ENCODE data around the gene RPL36.

RPL36 gene

DNA sequence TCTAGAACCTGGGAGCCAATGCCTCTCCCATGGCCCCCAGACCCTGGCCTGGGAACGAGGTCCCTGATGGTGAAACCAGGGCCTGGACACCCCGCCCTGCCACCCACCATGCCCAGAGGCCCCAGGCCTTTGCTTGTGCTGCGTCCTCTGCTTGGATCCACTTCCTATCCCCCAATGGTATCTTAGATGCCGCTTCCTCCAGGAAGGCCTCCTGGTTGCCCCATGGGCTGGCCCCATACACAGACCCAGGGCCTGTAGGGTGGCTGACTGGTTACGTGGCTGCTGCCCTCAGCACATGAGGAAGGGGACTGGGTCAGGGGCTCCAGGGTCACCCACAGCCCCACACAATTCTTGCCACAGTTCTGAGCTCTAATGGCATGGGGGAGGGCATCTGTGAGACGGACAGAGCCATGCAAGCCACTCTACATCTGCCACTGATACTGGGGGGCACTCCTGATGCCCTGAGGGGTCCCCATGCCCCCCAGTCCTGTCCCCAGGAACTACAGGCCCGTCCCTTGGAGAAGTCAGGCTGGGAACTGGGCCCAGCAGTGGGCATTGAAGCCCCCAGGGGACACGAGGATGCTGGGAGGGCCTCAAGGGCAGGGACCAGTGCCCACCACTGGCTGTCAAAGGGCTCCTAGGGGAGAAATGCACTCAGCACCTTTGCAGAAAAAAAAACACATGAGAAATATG lies 5.0 kb downstream of the RPL36 start:
- no peak overlapping the region for H3K4me3 ChIP-seq (ENCODE audit: low read length)
- TF ChIP-seq, protein P1, sequence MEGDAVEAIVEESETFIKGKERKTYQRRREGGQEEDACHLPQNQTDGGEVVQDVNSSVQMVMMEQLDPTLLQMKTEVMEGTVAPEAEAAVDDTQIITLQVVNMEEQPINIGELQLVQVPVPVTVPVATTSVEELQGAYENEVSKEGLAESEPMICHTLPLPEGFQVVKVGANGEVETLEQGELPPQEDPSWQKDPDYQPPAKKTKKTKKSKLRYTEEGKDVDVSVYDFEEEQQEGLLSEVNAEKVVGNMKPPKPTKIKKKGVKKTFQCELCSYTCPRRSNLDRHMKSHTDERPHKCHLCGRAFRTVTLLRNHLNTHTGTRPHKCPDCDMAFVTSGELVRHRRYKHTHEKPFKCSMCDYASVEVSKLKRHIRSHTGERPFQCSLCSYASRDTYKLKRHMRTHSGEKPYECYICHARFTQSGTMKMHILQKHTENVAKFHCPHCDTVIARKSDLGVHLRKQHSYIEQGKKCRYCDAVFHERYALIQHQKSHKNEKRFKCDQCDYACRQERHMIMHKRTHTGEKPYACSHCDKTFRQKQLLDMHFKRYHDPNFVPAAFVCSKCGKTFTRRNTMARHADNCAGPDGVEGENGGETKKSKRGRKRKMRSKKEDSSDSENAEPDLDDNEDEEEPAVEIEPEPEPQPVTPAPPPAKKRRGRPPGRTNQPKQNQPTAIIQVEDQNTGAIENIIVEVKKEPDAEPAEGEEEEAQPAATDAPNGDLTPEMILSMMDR (conservative IDR thresholded peaks at IDR 0.05; ENCODE audit: low read length) = no peak
- DNase-seq (ENCODE audit: low read depth) = no peak

DNA sequence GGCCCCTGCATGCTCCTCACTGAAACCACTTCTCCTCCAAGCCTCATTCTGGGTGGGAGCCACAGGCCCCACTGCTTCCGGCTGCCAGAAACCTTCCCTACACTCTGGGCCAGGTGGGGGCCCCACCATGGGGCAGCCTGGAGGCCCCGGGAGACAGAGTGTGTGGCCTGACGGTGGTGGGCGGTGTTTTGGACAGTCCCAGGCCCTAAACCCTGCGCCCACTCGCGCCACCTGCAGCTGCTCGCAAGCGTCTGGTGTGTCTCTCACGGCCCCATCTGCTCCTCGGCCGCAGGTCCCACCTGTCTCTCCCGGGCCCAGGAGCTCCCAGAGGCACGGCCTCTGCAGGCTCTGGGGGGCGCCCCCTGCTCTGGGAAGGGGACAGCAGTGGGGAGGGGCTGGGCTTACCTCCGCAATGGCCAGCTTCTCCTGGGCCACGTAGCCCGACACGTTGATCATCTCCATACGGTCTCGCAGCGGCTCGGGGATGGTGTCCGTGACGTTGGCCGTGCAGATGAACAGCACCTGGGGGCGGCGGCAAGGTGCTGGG lies 5.6 kb downstream of the RPL36 start:
- H3K4me3 ChIP-seq (ENCODE audit: low read length) = no peak overlapping the region
- no peak for DNase-seq (ENCODE audit: low read depth)
- TF ChIP-seq, protein P1 (conservative IDR thresholded peaks at IDR 0.05; ENCODE audit: low read length) = no peak

DNA sequence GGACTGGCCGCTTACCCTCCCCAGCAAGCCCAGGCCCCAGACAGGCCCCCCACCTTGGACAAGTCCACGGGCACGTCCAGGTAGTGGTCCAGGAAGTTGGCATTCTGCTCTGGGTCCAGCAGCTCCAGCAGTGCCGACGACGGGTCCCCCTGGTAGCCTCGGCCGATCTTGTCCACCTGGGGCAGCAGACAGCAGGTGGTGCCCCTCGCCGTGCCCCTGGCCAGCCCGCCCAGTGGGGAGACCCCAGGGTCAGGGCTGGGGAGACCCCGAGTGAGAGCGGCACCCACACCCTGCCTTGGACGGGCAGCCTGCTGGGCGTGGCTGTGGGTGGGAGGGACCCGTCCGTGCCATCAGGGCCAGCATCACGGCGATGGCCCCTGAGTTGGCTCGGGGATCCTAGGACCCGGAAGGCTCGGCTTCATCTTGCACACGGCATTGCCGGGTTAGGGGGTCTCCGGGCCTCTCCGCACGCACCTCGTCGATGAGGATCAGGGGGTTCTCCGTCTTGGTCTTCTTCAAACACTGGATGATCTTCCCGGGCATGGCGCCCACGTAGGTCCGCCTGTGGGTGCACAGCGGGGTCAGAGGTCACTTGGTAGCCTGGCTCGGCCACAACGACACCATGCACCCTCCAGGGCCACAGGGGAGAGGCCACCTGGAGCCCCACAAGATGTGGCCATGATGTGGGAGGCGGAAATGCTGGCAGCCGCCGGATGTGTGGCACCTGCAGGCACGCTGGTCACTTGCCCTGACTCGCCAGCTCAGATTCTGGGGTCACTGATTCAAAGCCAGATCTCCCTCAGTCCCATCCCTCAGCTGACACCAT lies 6.3 kb downstream of the RPL36 start:
- TF ChIP-seq, protein P1 (conservative IDR thresholded peaks at IDR 0.05; ENCODE audit: low read length) = no peak
- no peak overlapping the region for H3K4me3 ChIP-seq (ENCODE audit: low read length)

DNA sequence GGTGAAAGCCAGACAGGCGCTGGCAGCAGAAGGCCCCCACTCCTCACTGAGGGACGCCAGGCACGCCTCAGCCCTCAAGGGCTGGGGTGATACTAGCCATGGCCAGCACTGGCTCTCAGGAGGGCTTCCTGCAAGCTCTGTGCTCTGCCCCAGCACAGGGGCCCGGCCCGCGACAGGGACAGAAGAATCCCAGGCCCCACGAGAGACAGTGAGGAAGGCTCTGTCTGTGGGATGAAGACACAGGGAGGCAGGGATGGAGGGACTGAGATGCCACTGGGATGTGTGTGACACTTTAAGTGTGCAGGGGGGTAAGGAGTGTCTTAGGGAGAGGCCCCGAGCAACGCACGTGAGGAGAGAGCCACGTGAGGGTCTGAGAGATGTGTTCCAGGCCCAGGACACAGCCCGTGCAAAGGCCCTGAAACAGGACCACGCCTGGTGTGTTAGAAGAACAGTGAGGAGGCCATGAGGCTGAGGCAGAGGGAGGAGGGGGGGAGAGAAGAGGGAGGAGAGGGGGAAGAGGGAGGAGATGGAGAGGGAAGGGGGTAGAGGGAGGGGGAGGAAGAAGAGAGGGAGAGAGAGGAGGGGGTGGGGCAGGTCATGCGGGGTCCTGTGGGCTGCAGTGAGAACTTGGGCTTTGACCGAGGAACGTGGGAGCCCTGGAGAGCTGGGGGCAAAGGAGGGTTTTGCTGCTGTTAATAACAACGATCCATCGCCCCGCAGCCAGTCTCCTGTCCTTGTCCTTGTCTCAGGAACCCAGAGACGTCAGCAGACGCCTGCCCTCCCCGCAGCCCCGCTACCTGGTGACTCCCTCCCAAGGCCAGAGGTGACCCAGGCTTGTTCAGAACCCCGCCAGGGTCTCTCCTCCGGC lies 7.2 kb downstream of the RPL36 start:
- TF ChIP-seq, protein P1 (conservative IDR thresholded peaks at IDR 0.05; ENCODE audit: low read length) = no peak
- H3K4me3 ChIP-seq (ENCODE audit: low read length) = no peak overlapping the region
- no peak for DNase-seq (ENCODE audit: low read depth)

More for the DNA sequence above, 6.3 kb downstream of the RPL36 start:
- DNase-seq (ENCODE audit: low read depth) = no peak

DNA sequence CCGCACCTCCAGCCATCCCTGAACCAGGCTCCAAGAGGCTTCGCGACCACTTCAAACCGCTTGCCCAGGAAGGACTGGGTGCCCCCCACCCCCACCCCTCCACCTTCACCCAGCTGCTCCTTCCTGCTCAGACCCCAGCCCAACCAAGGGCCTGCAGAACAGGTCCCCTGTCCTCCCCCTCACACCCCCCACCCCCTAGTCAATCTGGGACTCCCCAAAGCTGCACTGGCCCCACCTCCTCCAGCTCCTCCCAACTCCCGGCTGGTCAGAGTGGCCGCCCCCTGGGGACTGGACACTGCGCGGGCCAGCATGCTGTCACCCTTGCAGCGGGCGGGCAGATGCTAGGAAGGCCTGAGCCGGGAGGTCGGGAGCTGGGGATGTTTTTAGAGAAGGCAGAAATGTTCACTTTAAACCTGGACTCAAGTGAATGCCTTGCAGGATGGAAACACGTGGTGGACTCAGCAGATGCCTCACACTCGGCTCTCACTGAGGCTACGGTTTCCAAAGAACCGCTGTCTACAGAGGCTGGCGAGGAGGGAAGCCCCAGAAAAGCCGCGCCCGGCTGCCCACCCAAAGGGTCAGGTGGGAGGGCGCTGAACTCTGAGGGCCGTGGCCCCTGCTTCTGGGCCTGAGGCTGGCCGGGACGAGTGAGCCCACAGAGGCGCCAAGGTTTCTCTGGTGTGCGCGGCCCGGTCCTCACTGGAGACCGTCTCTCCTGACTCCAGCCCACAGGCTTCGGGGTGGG lies 8.0 kb downstream of the RPL36 start:
- TF ChIP-seq, protein P1 (conservative IDR thresholded peaks at IDR 0.05; ENCODE audit: low read length) = no peak
- DNase-seq (ENCODE audit: low read depth) = no peak
- H3K4me3 ChIP-seq (ENCODE audit: low read length) = no peak overlapping the region

Measured in AG10803 (cell line).